Activated T-cell treated with anti-CD3 and anti-CD28 coated beads, Interleukin-2, amount 50 U/mL, for 4 hours (primary cell): ENCODE measurements around the gene C1D. TPM values are rescaled to one million over a fixed set of nuclear protein-coding genes. Genes with fewer than 3 reads are reported as not detected.
A peak's percentile ranks its signal among the peaks of the same experiment; 100 is the strongest.

Experiments
- ATAC-seq, 2 donors: fragments of 200-7000 bp; cut with Tn5 transposase; one replicate each; pipeline ENCODE4 v1.10.0; 2021
- DNase-seq: peaks from one replicate; pipeline ENCODE4 v3.0.0-alpha.2; 2020
- H3K27me3 Mint-ChIP-seq: one replicate; pipeline ENCODE4 v1.8.0; 2021; ENCODE audit warnings: low read depth, mixed read lengths
- H3K36me3 Mint-ChIP-seq: one replicate; pipeline ENCODE4 v1.8.0; 2022; ENCODE audit warnings: mixed read lengths; ENCODE audit not compliant: insufficient read depth
- H3K4me1 Mint-ChIP-seq: one replicate; pipeline ENCODE4 v1.8.0; 2021; ENCODE audit warnings: low read depth, mixed read lengths
- H3K4me3 Mint-ChIP-seq: one replicate; pipeline ENCODE4 v1.8.0; 2021; ENCODE audit warnings: mild to moderate bottlenecking, moderate library complexity, mixed read lengths
- H3K9me3 Mint-ChIP-seq: one replicate; pipeline ENCODE4 v1.8.0; 2021; ENCODE audit warnings: mixed read lengths
- total RNA-seq, 3 donors: library from RNA; stranded (reverse); gene quantifications; one replicate each; pipeline ENCODE4 v1.2.1, GENCODE V29; 2021

Gene C1D
- 10 to 100 TPM; 25.1 to 41.2 (median 27.1) TPM for total RNA-seq

GRCh38 chr2:68062680-68063387 lies at the start of gene C1D:
Gene C1D (minus strand): TSS chr2:68063004. CDS start chr2:68047310, 15,694 bp downstream.
- H3K27me3 Mint-ChIP-seq: peaks cover 10% of the 10 kb centered on the region
- ATAC-seq: peak; percentile 89 to 93
- peaks cover 6% of the 10 kb centered on the region for H3K36me3 Mint-ChIP-seq
- H3K4me3 Mint-ChIP-seq: peak within 1 kb of the TSS; percentile 96
- DNase-seq: peak; percentile 93
- H3K9me3 Mint-ChIP-seq: no peaks in the 10 kb centered on the region
- peaks cover 40% of the 10 kb centered on the region for H3K4me1 Mint-ChIP-seq

- H3K9me3 Mint-ChIP-seq: peaks cover 14% of the 10 kb centered on the region
- H3K36me3 Mint-ChIP-seq: peaks cover 3% of the 10 kb centered on the region
- H3K27me3 Mint-ChIP-seq: no peaks in the 10 kb centered on the region
- ATAC-seq (no peak), DNase-seq (no peak)
- no peaks in the 10 kb centered on the region for H3K4me1 Mint-ChIP-seq
- no peak overlapping the region for H3K4me3 Mint-ChIP-seq
Measured at GRCh38 chr2:68110102-68110501, 47.3 kb upstream of the C1D start.

GRCh38 chr2:68108120-68108519 lies 45.3 kb upstream of the C1D start:
- ATAC-seq: no peak
- Mint-ChIP-seq H3K27me3 (no peaks in the 10 kb centered on the region), H3K9me3 (peaks cover 18% of the 10 kb centered on the region), H3K36me3 (peaks cover 3% of the 10 kb centered on the region), H3K4me1 (no peaks in the 10 kb centered on the region), H3K4me3 (no peak overlapping the region)
- DNase-seq: no peak

GRCh38 chr2:68107475-68107874 lies 44.7 kb upstream of the C1D start:
- no peak for ATAC-seq
- Mint-ChIP-seq H3K27me3 (no peaks in the 10 kb centered on the region), H3K4me1 (no peaks in the 10 kb centered on the region), H3K36me3 (peaks cover 3% of the 10 kb centered on the region), H3K4me3 (no peak overlapping the region), H3K9me3 (peaks cover 18% of the 10 kb centered on the region)
- DNase-seq: no peak

GRCh38 chr2:68104111-68104835 lies 41.5 kb upstream of the C1D start:
- DNase-seq (no peak), ATAC-seq (no peak)
- Mint-ChIP-seq H3K4me3 (no peak overlapping the region), H3K9me3 (peaks cover 18% of the 10 kb centered on the region), H3K4me1 (no peaks in the 10 kb centered on the region), H3K27me3 (no peaks in the 10 kb centered on the region), H3K36me3 (peaks cover 3% of the 10 kb centered on the region)

DNA sequence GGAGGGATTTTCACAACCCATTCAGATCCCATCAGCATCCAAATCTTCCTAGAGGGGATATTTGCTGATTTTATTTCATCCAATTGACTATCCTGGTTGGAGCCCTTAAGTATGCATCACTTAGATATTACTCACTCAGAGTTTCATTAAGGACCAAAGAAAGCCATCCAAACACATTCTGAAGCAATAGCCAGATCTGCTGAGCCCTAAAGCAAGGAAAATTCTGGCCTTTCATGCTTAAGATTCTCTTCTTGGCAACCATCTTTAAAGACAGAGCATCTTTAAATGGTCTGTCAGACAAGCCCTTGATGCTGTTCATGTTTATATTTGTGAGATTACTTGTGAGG lies 40.9 kb upstream of the C1D start:
- H3K27me3 Mint-ChIP-seq: no peaks in the 10 kb centered on the region
- peaks cover 18% of the 10 kb centered on the region for H3K9me3 Mint-ChIP-seq
- H3K4me3 Mint-ChIP-seq: no peak overlapping the region
- DNase-seq: no peak
- H3K4me1 Mint-ChIP-seq: no peaks in the 10 kb centered on the region
- peaks cover 3% of the 10 kb centered on the region for H3K36me3 Mint-ChIP-seq
- ATAC-seq: no peak

- DNase-seq (no peak), ATAC-seq (no peak)
- Mint-ChIP-seq H3K4me3 (no peak overlapping the region), H3K27me3 (no peaks in the 10 kb centered on the region), H3K36me3 (peaks cover 3% of the 10 kb centered on the region), H3K4me1 (no peaks in the 10 kb centered on the region), H3K9me3 (peaks cover 18% of the 10 kb centered on the region)
Measured at GRCh38 chr2:68103030-68103708, 40.4 kb upstream of the C1D start.

DNA sequence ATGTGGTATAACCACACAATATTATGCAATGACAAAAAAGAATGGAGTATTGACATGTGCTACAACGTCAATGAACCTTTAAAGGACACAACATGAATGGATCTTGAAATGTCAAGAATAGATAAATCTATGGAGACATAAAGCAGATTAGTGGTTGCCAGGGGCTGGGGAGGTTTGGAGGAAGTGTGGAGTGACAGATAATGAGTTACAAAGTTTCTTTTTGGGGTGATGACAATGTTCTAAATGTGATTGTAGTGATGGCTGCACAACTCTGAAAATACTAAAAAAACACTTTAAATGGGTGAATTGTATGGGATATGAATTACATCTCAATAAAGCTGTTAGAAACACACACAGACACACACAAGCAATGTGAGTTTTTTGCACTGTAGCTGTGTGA lies 37.4 kb upstream of the C1D start:
- H3K27me3 Mint-ChIP-seq: no peaks in the 10 kb centered on the region
- H3K4me3 Mint-ChIP-seq: no peak overlapping the region
- ATAC-seq: no peak
- peaks cover 4% of the 10 kb centered on the region for H3K9me3 Mint-ChIP-seq
- H3K4me1 Mint-ChIP-seq: no peaks in the 10 kb centered on the region
- DNase-seq: no peak
- H3K36me3 Mint-ChIP-seq: no peaks in the 10 kb centered on the region

DNA sequence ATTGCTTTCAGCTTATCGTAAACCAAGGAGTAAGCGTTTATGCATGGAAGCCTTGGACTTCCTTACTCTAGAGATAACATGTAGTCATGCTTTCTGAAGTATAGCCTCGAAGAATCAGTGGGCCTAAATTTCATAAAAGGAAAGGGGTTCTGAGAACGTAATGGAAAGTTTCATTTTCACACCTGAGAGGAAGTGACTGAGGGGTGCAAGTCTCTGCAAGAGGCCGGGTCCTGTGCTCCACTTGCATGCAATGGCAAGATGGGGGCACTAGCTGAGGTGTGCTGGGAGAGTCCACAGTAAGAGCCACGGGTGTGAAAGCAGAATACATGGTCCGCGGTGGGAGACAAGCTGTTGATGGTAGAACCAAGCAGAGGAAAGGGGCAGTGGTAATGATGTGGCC lies 36.5 kb upstream of the C1D start:
- H3K27me3 Mint-ChIP-seq: no peaks in the 10 kb centered on the region
- no peaks in the 10 kb centered on the region for H3K4me1 Mint-ChIP-seq
- H3K36me3 Mint-ChIP-seq: no peaks in the 10 kb centered on the region
- H3K4me3 Mint-ChIP-seq: no peak overlapping the region
- ATAC-seq (no peak), DNase-seq (no peak)
- no peaks in the 10 kb centered on the region for H3K9me3 Mint-ChIP-seq

- ATAC-seq (no peak), DNase-seq (no peak)
- Mint-ChIP-seq H3K4me1 (no peaks in the 10 kb centered on the region), H3K36me3 (no peaks in the 10 kb centered on the region), H3K27me3 (no peaks in the 10 kb centered on the region), H3K9me3 (no peaks in the 10 kb centered on the region), H3K4me3 (no peak overlapping the region)
Measured at GRCh38 chr2:68098291-68098797, 35.5 kb upstream of the C1D start.

DNA sequence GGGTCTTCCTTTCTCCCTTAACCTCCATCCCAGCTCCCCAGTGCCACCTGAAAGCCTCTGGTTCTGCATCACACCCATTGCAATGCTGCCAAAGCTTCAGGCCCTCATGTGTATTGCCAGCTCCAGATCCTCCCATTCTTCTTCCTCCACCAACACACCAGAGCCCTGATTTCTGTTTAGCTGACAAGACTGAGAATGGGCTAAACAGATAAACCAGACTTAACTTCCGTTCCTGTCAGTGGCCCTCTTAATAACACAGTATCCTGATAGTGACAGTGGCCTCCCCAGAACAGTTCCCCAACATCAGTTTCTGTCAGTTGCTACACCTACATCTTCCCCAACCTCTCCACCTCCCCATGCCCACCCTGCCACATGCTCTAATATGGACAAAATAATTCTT lies 31.3 kb upstream of the C1D start:
- Mint-ChIP-seq H3K36me3 (no peaks in the 10 kb centered on the region), H3K9me3 (no peaks in the 10 kb centered on the region), H3K4me1 (peaks cover 10% of the 10 kb centered on the region), H3K4me3 (no peak overlapping the region), H3K27me3 (no peaks in the 10 kb centered on the region)
- ATAC-seq (no peak), DNase-seq (no peak)

DNA sequence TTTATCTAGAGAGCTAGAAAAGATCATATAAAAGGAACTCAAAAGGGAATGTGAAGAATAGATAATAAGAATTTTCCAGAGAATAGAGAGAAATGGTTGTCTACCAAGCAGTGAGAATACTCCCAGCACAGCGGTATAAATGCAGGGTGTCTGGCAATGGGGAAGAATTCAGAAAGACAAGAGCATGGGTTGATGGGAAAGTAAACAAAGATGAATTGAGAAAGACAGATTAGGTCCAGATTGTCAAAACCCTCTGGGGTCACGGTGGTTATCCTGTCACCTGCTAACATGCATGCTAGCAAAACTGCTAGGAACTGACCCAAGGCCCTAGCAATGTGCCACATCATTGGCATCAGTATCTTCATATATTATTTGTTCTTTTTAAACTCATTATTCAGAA lies 30.8 kb upstream of the C1D start:
- Mint-ChIP-seq H3K4me3 (no peak overlapping the region), H3K4me1 (peaks cover 11% of the 10 kb centered on the region), H3K27me3 (no peaks in the 10 kb centered on the region), H3K36me3 (no peaks in the 10 kb centered on the region), H3K9me3 (no peaks in the 10 kb centered on the region)
- no peak for ATAC-seq
- DNase-seq: no peak

- ATAC-seq (no peak), DNase-seq (no peak)
- peaks cover 11% of the 10 kb centered on the region for H3K4me1 Mint-ChIP-seq
- H3K4me3 Mint-ChIP-seq: no peak overlapping the region
- H3K27me3 Mint-ChIP-seq: no peaks in the 10 kb centered on the region
- H3K36me3 Mint-ChIP-seq: no peaks in the 10 kb centered on the region
- no peaks in the 10 kb centered on the region for H3K9me3 Mint-ChIP-seq
Measured at GRCh38 chr2:68091439-68092034, 28.7 kb upstream of the C1D start.

DNA sequence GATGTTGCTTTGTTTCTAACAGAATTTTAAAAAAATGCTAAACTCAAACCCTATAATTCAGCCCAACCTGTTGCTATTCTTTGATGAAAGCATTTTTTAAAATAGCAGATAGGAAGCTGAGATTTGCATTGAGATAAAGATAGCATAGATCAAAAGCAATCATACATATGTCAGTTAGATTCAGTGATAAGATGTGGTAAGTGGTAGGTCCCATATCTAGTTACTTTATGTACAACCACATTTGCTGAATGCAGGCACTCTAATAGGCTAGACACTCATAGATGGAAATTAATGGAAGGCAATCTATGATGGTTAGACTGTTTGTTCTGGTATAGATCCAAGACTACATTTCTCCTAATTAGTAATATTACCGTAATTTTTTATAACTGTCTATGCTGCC lies 27.2 kb upstream of the C1D start:
- Mint-ChIP-seq H3K4me1 (peaks cover 11% of the 10 kb centered on the region), H3K9me3 (no peaks in the 10 kb centered on the region), H3K27me3 (no peaks in the 10 kb centered on the region), H3K4me3 (no peak overlapping the region), H3K36me3 (no peaks in the 10 kb centered on the region)
- no peak for DNase-seq
- peak in 1 of 2 donors; percentile 35 for ATAC-seq
